ENCODE data around the gene SLC35F3. TPM values are rescaled to one million over a fixed set of nuclear protein-coding genes. Genes with fewer than 3 reads are reported as not detected.
"Not testable (repeated sequence)": the region's sequence is repeated elsewhere in the genome, so short reads cannot be mapped to it uniquely, and the experiment has no call there.

SLC35F3 gene
- total and polyA plus RNA-seq, 7 donors, result under 0.01 to 0.54 (median 0.28) TPM; not detected in 2

DNA sequence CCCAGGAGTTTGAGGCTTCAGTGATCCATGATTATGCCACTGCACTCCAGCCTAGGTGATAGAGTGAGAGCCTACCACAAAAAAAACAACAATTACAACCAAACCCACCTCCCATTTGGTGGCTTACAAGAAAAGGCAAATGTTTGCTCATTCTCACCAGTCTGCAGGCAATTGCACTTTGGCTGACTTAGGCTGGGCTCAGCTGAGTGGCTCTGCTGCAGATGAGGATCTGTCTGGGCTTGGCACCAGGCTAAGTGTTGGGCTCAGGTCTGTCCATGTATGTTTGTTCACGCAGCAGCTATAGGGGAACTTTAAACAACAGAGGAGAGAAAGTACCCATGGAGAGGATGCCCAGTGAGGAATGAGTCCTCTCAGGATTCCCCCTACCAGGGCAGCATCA lies 440.8 kb downstream of the SLC35F3 start:
- H3K4me1 ChIP-seq, result no peaks in the 10 kb centered on the region
- H3K36me3 ChIP-seq, result no peaks in the 10 kb centered on the region
- 94 to 100% methylated on average over 1 of the region's 1 CpG for WGBS, 2 donors
- no peak for TF ChIP-seq POLR2AphosphoS5 (IDR thresholded peaks at IDR 0.05)
- TF ChIP-seq, protein P1, sequence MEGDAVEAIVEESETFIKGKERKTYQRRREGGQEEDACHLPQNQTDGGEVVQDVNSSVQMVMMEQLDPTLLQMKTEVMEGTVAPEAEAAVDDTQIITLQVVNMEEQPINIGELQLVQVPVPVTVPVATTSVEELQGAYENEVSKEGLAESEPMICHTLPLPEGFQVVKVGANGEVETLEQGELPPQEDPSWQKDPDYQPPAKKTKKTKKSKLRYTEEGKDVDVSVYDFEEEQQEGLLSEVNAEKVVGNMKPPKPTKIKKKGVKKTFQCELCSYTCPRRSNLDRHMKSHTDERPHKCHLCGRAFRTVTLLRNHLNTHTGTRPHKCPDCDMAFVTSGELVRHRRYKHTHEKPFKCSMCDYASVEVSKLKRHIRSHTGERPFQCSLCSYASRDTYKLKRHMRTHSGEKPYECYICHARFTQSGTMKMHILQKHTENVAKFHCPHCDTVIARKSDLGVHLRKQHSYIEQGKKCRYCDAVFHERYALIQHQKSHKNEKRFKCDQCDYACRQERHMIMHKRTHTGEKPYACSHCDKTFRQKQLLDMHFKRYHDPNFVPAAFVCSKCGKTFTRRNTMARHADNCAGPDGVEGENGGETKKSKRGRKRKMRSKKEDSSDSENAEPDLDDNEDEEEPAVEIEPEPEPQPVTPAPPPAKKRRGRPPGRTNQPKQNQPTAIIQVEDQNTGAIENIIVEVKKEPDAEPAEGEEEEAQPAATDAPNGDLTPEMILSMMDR (IDR thresholded peaks at IDR 0.05), result no peak
- no peak for TF ChIP-seq EP300 (IDR thresholded peaks at IDR 0.05)
- TF ChIP-seq POLR2A (IDR thresholded peaks at IDR 0.05), result no peak
- DNase-seq, result no peak
- no peak overlapping the region for H3K27ac ChIP-seq
- intact Hi-C loops (cut with DNase I), result no loop called here
- no peak overlapping the region for H3K4me3 ChIP-seq
- no peaks in the 10 kb centered on the region for H3K27me3 ChIP-seq
- H3K9me3 ChIP-seq, result no peaks in the 10 kb centered on the region

DNA sequence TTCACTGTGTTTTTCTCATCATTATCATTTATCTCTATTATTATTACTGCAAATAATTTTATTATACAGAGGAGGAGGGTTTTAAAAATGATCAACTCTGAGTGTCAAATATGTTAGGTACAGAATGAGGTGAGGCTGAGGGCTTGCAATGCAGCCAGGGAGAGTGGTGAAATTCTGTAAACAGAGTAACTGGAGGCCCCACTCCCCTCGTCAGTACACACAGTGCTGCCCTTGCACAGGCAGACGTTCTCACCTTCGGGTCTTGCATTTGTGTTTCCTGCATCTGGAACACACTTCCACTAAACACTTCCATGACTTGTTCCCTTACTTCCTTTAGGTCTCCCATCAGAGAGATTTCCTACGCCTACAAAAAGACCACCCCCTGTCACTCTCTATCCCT lies 444.5 kb downstream of the SLC35F3 start:
- Histone ChIP-seq H3K36me3 (no peaks in the 10 kb centered on the region), H3K4me3 (no peak overlapping the region), H3K9me3 (no peaks in the 10 kb centered on the region), H3K27ac (no peak overlapping the region), H3K27me3 (no peaks in the 10 kb centered on the region), H3K4me1 (no peaks in the 10 kb centered on the region)
- WGBS, 2 donors, result 66 to 69% methylated on average over 4 of the region's 4 CpGs
- intact Hi-C loops (cut with DNase I), result no loop called here
- TF ChIP-seq POLR2AphosphoS5 (IDR thresholded peaks at IDR 0.05) (no peak), POLR2A (IDR thresholded peaks at IDR 0.05) (no peak), EP300 (IDR thresholded peaks at IDR 0.05) (no peak)
- TF ChIP-seq, protein P1 (IDR thresholded peaks at IDR 0.05), result no peak
- no peak for DNase-seq

DNA sequence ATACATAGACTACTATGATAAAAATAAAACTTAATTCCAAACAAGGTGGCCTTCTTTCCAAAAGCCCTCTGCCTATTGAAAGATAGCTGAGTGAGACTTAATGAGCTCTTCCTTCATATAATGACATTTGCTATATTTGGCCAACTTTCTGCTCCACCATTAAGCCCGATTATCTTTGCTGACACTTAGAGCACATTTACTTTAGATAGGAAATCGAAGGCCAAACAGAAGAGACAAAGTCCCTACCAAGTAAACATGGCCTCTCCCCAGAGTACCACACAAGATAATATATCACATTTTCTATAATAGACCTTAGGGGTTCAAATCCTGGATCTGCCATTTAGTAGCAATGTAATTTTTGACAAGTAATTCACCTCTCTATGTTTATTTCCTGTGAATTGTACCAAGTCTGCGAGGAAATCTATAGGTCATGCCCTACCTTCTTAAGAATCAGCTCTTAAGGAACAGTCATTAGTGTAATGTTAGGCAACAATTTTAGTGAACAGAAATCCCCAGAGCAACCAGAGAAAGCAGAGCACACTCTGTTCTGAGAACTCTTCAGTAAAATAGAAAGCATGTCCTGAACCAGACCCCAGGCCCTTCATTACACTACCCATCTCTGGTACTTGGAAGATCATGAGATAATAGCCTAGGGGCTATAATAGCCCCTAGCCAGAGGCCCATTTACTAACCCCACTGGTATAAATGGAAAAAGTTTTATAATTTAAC lies 451.5 kb downstream of the SLC35F3 start:
- H3K4me1 ChIP-seq, result no peaks in the 10 kb centered on the region
- intact Hi-C loops (cut with DNase I), result no loop called here
- WGBS, 2 donors, result 54 to 80% methylated on average over 3 of the region's 3 CpGs
- no peak overlapping the region for H3K27ac ChIP-seq
- H3K27me3 ChIP-seq, result peaks cover 0 to 3% (median 0%) of the 10 kb centered on the region in 3 donors
- no peaks in the 10 kb centered on the region for H3K9me3 ChIP-seq
- H3K36me3 ChIP-seq, result no peaks in the 10 kb centered on the region
- TF ChIP-seq, protein P1 (IDR thresholded peaks at IDR 0.05), result no peak
- TF ChIP-seq POLR2A (IDR thresholded peaks at IDR 0.05), result no peak
- TF ChIP-seq EP300 (IDR thresholded peaks at IDR 0.05), result no peak
- TF ChIP-seq POLR2AphosphoS5 (IDR thresholded peaks at IDR 0.05), result no peak
- no peak overlapping the region for H3K4me3 ChIP-seq
- DNase-seq, result no peak

DNA sequence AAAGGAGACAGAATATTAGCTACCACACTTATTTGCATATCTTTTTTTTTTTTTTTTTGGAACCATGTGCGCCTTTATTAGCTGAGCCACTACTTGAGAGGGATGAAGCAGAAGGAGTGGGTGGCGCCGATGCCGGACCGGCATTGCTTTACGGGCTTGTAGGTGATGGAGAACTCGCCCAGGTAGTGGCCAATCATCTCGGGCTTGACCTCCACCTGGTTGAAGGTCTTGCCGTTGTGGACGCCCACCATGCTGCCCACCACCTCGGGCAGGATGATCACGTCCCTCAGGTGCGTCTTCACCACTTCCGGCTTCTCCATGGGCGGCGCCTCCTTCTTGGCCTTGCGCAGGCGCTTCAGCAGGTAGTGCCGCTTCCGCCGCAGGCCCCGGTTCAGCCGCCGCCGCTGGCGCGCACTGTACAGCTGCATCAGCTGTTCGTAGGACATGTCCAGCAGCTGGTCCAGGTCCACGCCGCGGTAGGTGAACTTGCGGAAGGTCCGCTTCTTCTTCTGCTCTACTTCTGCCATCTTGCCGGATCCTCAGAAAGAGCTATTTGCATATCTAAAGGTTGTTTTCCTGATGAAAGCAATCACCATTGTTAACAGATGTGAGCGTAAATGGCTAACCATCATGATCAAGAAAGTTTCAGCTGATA lies 452.3 kb downstream of the SLC35F3 start:
- H3K9me3 ChIP-seq; DNase-seq; H3K27me3 ChIP-seq; intact Hi-C loops (cut with DNase I); H3K4me1 ChIP-seq; H3K36me3 ChIP-seq; H3K27ac ChIP-seq: not testable (repeated sequence)
- WGBS, 2 donors, result 35 to 61% methylated on average over 35 of the region's 35 CpGs
- peak overlapping the region in 3 of 4 donors; percentile 8 to 23 (median 21) for H3K4me3 ChIP-seq

DNA sequence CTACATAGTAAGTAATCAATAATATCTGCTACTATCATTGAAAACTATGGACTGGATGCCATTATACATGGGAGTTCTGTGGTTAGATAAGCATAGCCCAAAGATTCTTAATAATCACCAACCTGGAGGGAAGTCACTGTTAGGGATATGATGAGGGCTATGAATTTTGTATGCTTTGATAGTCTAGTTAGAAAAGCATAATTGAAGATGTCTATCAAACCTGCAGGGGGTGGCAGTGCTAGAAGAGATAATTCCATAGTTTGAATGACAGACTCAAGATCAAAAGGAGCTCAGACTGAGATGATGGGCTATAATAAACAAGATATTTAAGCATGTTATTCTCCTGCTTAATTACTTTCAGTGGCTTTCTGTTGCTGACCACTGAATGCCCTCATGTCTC lies 453.4 kb downstream of the SLC35F3 start:
- DNase-seq, result no peak
- no peak overlapping the region for H3K4me3 ChIP-seq
- H3K27me3 ChIP-seq, result peaks cover 0 to 3% (median 0%) of the 10 kb centered on the region in 3 donors
- TF ChIP-seq EP300 (IDR thresholded peaks at IDR 0.05) (no peak), POLR2A (IDR thresholded peaks at IDR 0.05) (no peak), POLR2AphosphoS5 (IDR thresholded peaks at IDR 0.05) (no peak)
- TF ChIP-seq, protein P1 (IDR thresholded peaks at IDR 0.05), result no peak
- H3K4me1 ChIP-seq, result no peaks in the 10 kb centered on the region
- no peak overlapping the region for H3K27ac ChIP-seq
- intact Hi-C loops (cut with DNase I), result no loop called here
- no peaks in the 10 kb centered on the region for H3K36me3 ChIP-seq
- no peaks in the 10 kb centered on the region for H3K9me3 ChIP-seq
